IPS-NIHi7 (cell line): ENCODE results near the gene COL13A1.

Experiments used
- DNase-seq: peaks from one replicate; pipeline ENCODE4 v3.0.0; 2012; ENCODE audit warnings: mixed read lengths; ENCODE audit errors: extremely low spot score

COL13A1 gene

GRCh38 chr10:69801434-69802315 lies at the start of gene COL13A1:
COL13A1 (plus strand) TSS chr10:69801906; CDS start chr10:69802424, 518 bp downstream.
- peak; percentile 83 for DNase-seq

- DNase-seq = no peak
These were observed 49.2 kb upstream of the COL13A1 start for GRCh38 chr10:69752479-69752878.

- no peak for DNase-seq
These were observed 45.4 kb upstream of the COL13A1 start for GRCh38 chr10:69756279-69756678.

GRCh38 chr10:69757206-69757552 lies 44.5 kb upstream of the COL13A1 start:
- no peak for DNase-seq

GRCh38 chr10:69757553-69758309 lies 44.0 kb upstream of the COL13A1 start:
- DNase-seq = no peak

GRCh38 chr10:69758310-69758728 lies 43.4 kb upstream of the COL13A1 start:
- no peak for DNase-seq

GRCh38 chr10:69759641-69760040 lies 42.1 kb upstream of the COL13A1 start:
- DNase-seq = no peak

- DNase-seq = no peak
These were observed 41.6 kb upstream of the COL13A1 start for GRCh38 chr10:69760072-69760471.

GRCh38 chr10:69761320-69761719 lies 40.4 kb upstream of the COL13A1 start:
- no peak for DNase-seq

- DNase-seq = no peak
These were observed 35.4 kb upstream of the COL13A1 start for GRCh38 chr10:69766161-69766910.

- DNase-seq = no peak
These were observed 33.9 kb upstream of the COL13A1 start for GRCh38 chr10:69767793-69768192.

GRCh38 chr10:69768386-69768785 lies 33.3 kb upstream of the COL13A1 start:
- DNase-seq = no peak

- peak; percentile 95 for DNase-seq
These were observed 32.2 kb upstream of the COL13A1 start for GRCh38 chr10:69769395-69769992.

- DNase-seq = no peak
These were observed 28.6 kb upstream of the COL13A1 start for GRCh38 chr10:69772933-69773704.

- DNase-seq = no peak
These were observed 27.1 kb upstream of the COL13A1 start for GRCh38 chr10:69774596-69774995.

GRCh38 chr10:69780077-69780476 lies 21.6 kb upstream of the COL13A1 start:
- no peak for DNase-seq

GRCh38 chr10:69781576-69781975 lies 20.1 kb upstream of the COL13A1 start:
- no peak for DNase-seq

GRCh38 chr10:69783515-69783914 lies 18.2 kb upstream of the COL13A1 start:
- no peak for DNase-seq

GRCh38 chr10:69786791-69787190 lies 14.9 kb upstream of the COL13A1 start:
- DNase-seq = peak; percentile 69

GRCh38 chr10:69787681-69788080 lies 14.0 kb upstream of the COL13A1 start:
- no peak for DNase-seq

GRCh38 chr10:69789164-69789576 lies 12.5 kb upstream of the COL13A1 start:
- DNase-seq = peak; percentile 76
